Thyroid gland (tissue), 4 donors: Measurements from ENCODE around the gene CAST.

Experiments
- POLR2A ChIP-seq, 2 donors: fragments of 450-650 bp; IDR thresholded peaks; one replicate each; pipeline ENCODE4 v1.6.1; 2017; ENCODE audit warnings: antibody characterized with exemption in 2 of 2, mild to moderate bottlenecking in 2 of 2, moderate library complexity in 1 of 2
- TF ChIP-seq, protein P1 (sequence below), 6 experiments: fragments of 200-600 bp in 3 of 6; fragments of 450-650 bp in 3 of 6; sonication (generic) in 3 of 6; IDR thresholded peaks; one replicate each; pipeline ENCODE4 v1.5.1; 2016 to 2019; ENCODE audit warnings: antibody characterized with exemption in 6 of 6, mild to moderate bottlenecking in 2 of 6, inconsistent platforms in 1 of 6, moderate library complexity in 1 of 6

- TF ChIP-seq, protein P1, sequence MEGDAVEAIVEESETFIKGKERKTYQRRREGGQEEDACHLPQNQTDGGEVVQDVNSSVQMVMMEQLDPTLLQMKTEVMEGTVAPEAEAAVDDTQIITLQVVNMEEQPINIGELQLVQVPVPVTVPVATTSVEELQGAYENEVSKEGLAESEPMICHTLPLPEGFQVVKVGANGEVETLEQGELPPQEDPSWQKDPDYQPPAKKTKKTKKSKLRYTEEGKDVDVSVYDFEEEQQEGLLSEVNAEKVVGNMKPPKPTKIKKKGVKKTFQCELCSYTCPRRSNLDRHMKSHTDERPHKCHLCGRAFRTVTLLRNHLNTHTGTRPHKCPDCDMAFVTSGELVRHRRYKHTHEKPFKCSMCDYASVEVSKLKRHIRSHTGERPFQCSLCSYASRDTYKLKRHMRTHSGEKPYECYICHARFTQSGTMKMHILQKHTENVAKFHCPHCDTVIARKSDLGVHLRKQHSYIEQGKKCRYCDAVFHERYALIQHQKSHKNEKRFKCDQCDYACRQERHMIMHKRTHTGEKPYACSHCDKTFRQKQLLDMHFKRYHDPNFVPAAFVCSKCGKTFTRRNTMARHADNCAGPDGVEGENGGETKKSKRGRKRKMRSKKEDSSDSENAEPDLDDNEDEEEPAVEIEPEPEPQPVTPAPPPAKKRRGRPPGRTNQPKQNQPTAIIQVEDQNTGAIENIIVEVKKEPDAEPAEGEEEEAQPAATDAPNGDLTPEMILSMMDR (IDR thresholded peaks at IDR 0.05), result no peak
- no peak for TF ChIP-seq POLR2A (IDR thresholded peaks at IDR 0.05)
These were observed 118.5 kb downstream of the CAST start for GRCh38 chr5:96780626-96781025.
